A549 treated with Hydrocortisone at 1 μM for 4 hours (cell line): Measurements from ENCODE around the gene PAQR6. TPM values are rescaled to one million over a fixed set of nuclear protein-coding genes. Genes with fewer than 3 reads are reported as not detected.

ENCODE experiments used
- total RNA-seq: library from RNA; stranded (reverse); fragments of 200-300 nt; extraction: Qiagen RNA extraction; gene quantifications from 5 replicates; pipeline ENCODE4 v1.2.3, GENCODE V29; 2022

PAQR6 gene, protein sequence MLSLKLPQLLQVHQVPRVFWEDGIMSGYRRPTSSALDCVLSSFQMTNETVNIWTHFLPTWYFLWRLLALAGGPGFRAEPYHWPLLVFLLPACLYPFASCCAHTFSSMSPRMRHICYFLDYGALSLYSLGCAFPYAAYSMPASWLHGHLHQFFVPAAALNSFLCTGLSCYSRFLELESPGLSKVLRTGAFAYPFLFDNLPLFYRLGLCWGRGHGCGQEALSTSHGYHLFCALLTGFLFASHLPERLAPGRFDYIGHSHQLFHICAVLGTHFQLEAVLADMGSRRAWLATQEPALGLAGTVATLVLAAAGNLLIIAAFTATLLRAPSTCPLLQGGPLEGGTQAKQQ
- total RNA-seq: 2.7 to 4.3 TPM (median 3.3 TPM) in 5 replicates

DNA sequence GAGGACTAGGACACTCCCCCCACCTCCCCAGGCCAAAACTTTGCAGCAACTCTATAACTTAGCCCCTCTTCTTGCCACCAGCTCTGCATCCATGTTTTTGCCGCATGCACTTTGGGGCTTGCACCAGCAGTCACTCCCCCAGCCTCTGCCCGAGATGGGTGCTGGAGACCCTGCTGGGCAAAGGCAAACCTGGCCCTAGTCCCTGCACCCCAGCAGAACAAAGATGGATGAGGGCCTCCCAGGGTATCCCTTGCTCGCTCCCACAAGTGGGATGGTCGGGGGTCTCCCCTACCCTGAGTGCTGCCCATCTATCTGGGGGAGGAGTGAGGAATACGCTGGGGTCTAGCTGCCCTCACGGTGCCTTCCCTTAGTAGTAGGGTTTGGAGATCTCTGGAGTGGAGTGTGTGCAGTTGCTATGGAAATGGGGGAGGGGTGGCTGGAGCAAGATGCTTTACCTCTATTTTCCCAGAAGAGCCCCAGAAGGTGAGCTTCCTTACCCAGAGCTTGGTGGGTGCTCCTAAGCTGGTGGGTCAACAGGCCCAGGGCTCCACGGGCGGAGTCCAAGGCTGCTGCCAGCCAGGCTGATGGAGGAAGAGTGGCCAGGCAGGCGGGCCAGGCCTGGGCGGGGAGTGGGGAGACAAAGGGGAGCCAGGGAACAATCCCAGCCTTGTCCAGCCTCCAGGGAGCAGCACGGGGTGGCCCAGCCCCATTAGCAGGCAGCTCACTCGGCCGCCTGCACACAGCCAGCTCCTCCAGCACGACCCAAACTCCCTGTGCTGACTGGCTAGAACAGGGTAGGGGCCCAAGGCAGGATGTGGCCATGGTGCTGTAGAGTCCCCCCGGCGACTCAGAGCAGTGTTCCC is at the start of gene PAQR6:
TSS of gene PAQR6 (minus strand) at position 597 of the 863 bp plus-strand sequence. CDS start 1,325 bp downstream, outside the sequence.

DNA sequence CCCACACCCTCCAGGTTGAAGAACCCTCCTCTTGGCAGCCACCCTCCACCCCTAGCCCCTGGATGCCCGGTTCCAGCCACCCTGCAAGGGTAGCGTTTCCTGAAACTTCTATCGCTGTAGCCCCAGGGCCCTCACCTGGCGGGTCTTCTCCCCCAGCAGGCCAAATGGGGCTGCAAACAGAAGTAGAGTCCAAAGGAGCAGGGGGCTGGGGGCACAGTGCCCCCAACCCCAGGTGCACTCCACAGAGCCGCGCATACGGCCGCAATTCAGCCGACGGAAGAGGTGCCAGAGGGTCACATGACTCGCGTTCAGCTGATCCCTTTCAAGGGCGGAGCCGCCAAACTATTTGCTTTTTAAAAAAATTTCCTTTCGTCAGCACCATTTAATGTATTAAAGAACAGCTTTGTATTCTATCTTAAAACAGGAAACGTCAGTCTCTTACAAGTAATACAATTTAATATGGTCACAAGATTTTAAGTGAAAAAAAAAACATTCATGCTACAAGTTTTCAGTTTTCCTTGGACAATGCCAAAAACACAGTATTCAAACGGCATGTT is 47.6 kb upstream of the PAQR6 start, which contains the start of gene GLMP:
TSS of gene GLMP (minus strand) at position 289 of the 557 bp plus-strand sequence. CDS start at position 255, 34 bp downstream.

DNA sequence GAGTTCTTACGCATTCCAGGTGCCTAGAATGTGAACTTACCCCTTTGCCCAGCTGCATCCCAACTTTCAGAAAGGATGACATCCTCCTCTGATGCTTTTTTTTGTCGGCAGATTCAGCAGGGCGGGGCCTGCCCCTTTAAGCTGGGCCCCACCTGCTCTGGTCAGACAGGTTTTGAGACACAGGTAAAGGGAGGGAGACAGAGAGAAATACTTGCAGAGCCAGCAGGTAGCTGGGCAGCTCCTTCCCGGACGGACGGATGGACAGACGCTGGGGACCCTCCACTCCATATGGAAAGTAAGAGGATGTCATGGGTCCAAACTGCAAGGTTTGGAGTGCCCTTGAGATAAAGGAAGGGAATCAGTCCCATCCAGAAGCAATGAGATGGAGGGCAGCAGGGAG is 36.3 kb upstream of the PAQR6 start, which contains the start of gene TMEM79:
TSS of gene TMEM79 (plus strand) at position 214 of the 400 bp plus-strand sequence. CDS start 902 bp downstream, outside the sequence.

DNA sequence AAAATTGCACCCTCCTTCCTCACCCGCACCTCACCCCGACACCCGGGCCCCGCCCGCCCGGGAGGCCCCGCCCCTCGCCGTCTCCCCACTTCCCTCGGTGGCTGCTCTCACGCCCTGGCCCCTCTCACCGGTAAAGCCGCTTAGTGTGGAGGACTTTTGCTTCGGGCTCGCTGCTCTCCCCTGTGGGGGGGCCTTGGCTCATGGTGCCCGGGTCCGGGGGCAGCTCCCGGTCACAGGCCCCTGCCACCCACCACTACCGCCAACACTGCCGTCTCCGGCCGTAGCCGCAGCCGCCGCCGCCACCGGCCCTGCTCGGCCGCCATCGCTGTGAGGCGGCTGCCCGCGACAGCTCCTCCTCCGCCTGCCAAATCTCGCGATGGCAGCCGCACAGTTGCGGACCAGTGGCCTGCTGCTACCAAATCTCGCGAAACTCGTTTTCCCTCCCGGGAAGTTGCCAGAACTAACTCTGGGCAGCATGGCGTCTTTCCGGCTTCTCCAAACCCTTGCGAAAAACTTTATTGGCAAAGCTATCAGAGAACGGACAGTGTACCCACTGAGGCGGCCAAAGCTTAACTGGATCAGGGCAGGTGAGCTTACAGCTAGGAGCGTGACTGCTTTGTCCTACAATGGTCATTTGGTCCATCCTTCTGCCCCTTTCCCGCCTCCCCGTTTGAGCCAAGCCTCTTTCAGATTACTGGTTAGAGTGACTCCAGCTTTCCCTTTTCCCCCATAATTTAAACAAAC is 34.8 kb upstream of the PAQR6 start, which contains the start of gene SMG5:
TSS of gene SMG5 (minus strand) at position 347 of the 744 bp plus-strand sequence. CDS start at position 202, 145 bp downstream.

DNA sequence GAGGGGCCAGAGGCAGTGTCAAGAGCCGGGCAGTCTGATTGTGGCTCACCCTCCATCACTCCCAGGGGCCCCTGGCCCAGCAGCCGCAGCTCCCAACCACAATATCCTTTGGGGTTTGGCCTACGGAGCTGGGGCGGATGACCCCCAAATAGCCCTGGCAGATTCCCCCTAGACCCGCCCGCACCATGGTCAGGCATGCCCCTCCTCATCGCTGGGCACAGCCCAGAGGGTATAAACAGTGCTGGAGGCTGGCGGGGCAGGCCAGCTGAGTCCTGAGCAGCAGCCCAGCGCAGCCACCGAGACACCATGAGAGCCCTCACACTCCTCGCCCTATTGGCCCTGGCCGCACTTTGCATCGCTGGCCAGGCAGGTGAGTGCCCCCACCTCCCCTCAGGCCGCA is 5.9 kb downstream of the PAQR6 start, which contains the start of gene BGLAP:
TSS of gene BGLAP (plus strand) at position 259 of the 400 bp plus-strand sequence. CDS start at position 307, 48 bp downstream.

DNA sequence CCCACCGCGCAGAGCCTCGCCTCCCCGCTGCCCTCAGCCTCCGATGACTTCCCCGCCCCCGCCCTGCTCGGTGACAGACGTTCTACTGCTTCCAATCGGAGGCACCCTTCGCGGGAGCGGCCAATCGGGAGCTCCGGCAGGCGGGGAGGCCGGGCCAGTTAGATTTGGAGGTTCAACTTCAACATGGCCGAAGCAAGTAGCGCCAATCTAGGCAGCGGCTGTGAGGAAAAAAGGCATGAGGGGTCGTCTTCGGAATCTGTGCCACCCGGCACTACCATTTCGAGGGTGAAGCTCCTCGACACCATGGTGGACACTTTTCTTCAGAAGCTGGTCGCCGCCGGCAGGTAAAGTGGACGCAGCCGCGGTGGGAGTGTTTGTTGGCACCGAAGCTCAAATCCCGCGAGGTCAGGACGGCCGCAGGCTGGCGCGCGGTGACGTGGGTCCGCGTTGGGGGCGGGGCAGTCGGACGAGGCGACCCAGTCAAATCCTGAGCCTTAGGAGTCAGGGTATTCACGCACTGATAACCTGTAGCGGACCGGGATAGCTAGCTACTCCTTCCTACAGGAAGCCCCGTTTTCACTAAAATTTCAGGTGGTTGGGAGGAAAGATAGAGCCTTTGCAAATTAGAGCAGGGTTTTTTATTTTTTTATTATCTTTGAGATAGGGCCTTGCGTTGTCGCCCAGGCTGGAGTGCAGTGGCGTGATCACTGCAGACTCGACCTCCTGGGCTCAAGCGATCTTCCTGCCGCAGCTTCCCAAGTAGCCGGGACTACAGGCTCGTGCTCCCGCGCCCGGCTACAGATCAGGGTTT is 34.8 kb downstream of the PAQR6 start, which contains the start of gene PMF1:
TSS of gene PMF1 (plus strand) at position 175 of the 811 bp plus-strand sequence. CDS start at position 184, 9 bp downstream.

DNA sequence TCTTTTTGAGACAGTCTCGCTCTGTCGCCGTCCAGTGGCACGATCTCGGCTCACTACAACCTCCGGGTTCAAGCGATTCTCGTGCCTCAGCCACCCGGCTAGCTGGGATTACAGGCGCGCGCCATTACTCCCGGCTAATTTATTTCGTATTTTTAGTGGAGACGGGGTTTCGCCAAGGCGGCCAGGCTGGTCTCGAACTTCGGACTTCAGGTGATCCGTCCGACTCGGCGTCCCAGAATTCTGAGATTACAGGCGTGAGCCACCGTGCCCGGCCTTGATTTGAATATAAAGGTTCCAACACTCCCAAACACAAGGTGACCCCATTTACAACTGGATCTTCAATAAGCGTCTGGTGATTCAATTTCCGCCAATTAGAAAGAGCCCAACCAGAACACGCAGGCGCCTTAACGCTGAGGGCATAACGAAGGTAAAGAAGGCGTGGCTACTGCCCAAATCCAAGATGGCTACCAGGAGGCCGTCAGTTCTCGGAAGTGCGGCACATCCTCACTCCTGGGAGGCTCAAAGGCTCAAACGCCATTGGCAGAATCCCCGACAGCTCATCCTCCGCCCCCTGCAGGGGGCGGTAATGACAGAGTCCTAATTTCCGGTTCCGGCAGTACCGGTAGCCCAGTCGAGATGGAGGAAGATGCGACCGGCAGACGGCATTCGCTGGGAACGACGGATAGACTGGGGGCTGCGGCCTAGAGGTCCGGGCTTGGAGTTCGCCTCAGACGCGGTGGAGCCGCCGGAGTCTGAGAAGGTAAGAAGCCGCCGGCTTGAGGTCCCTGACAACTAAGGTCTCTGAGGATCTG is 54.2 kb downstream of the PAQR6 start, which contains the start of gene SLC25A44:
TSS of gene SLC25A44 (plus strand) at position 617 of the 812 bp plus-strand sequence. CDS start 5,744 bp downstream, outside the sequence.

Other genes starting within 250 kb of the PAQR6 start
- 254 to 271 TPM (median 259 TPM) in 5 replicates for gene SSR2, start 227.1 kb downstream of the PAQR6 start, total RNA-seq
- gene UBQLN4, start 194.3 kb downstream of the PAQR6 start, total RNA-seq: 34.3 to 41.2 TPM (median 40.5 TPM) in 5 replicates
- 140 to 156 TPM (median 148 TPM) in 5 replicates for gene LAMTOR2, start 193.3 kb downstream of the PAQR6 start, total RNA-seq
- gene RAB25, start 186.9 kb downstream of the PAQR6 start, total RNA-seq: 0.17 to 0.28 TPM in 2 of 5 replicates, not detected in the others
- 1.2 to 2.4 TPM (median 2.2 TPM) in 5 replicates for gene MEX3A, start 165.6 kb downstream of the PAQR6 start, total RNA-seq
- gene LMNA, start 133.3 kb downstream of the PAQR6 start, total RNA-seq: 697 to 752 TPM (median 725 TPM) in 5 replicates
- gene SEMA4A, start 94.5 kb downstream of the PAQR6 start, total RNA-seq: 0.36 to 0.43 TPM (median 0.40 TPM) in 5 replicates
- 25.7 to 32.0 TPM (median 27.0 TPM) in 5 replicates for gene SLC25A44, start 54.0 kb downstream of the PAQR6 start, total RNA-seq
- gene PMF1, start 35.0 kb downstream of the PAQR6 start, total RNA-seq: 47.7 to 63.9 TPM (median 60.3 TPM) in 5 replicates
- gene BGLAP, start 5.9 kb downstream of the PAQR6 start, total RNA-seq: 0.16 to 0.62 TPM (median 0.30 TPM) in 3 of 5 replicates, not detected in the others
- gene SMG5, start 34.8 kb upstream of the PAQR6 start, total RNA-seq: 41.9 to 46.8 TPM (median 43.0 TPM) in 5 replicates
- 7.4 to 8.6 TPM (median 7.5 TPM) in 5 replicates for gene TMEM79, start 36.3 kb upstream of the PAQR6 start, total RNA-seq
- 36.3 to 48.1 TPM (median 45.0 TPM) in 5 replicates for gene GLMP, start 47.6 kb upstream of the PAQR6 start, total RNA-seq
- not detected in 5 replicates for gene VHLL, start 51.3 kb upstream of the PAQR6 start, total RNA-seq
- 373 to 439 TPM (median 401 TPM) in 5 replicates for gene CCT3, start 90.2 kb upstream of the PAQR6 start, total RNA-seq
- 1.7 to 2.8 TPM (median 2.1 TPM) in 5 replicates for gene TSACC, start 90.5 kb upstream of the PAQR6 start, total RNA-seq
- gene RHBG, start 121.2 kb upstream of the PAQR6 start, total RNA-seq: 0.09 TPM in 1 of 5 replicates, not detected in the others